CD4-positive, alpha-beta memory T cell (primary cell): ENCODE data around the gene ECE2. TPM values are rescaled to one million over a fixed set of nuclear protein-coding genes. Genes with fewer than 3 reads are reported as not detected.

ENCODE experiments used
- CTCF ChIA-PET: fragments of 350-600 bp; sonication (Branson Sonifier 250); formaldehyde crosslinking; loops from one replicate; lab custom pipeline; 2021; ENCODE audit warnings: inconsistent platforms; ENCODE audit not compliant: partially characterized antibody; lab: Charles Lee
- POLR2A ChIA-PET: fragments of 350-600 bp; sonication (Branson Sonifier 250); formaldehyde crosslinking; loops from one replicate; lab custom pipeline; 2021; ENCODE audit not compliant: partially characterized antibody; lab: Charles Lee
- DNase-seq, 5 donors: peaks; one replicate each; pipeline versions ENCODE4 v3.0.0 to v3.0.0-alpha.2; 2020 to 2022; ENCODE audit warnings: mixed read lengths in 1 of 5
- H3K27ac ChIP-seq: one replicate; pipeline ENCODE4 v1.7.0; 2013; ENCODE audit warnings: low read depth, low read length
- H3K27me3 ChIP-seq: 2 replicates; pipeline ENCODE4 v1.7.0; 2013; ENCODE audit warnings: mild to moderate bottlenecking, low read length, moderate library complexity; ENCODE audit not compliant: insufficient read depth
- H3K36me3 ChIP-seq: 2 replicates; pipeline ENCODE4 v1.7.0; 2013; ENCODE audit warnings: mild to moderate bottlenecking, low read length, moderate library complexity; ENCODE audit not compliant: insufficient read depth
- H3K4me1 ChIP-seq: 2 replicates; pipeline ENCODE4 v1.7.0; 2013; ENCODE audit warnings: mild to moderate bottlenecking, low read length, moderate library complexity; ENCODE audit not compliant: insufficient read depth
- H3K4me3 ChIP-seq, 2 donors: one replicate each; pipeline ENCODE4 v1.7.0; 2013; ENCODE audit warnings: low read length in 2 of 2, mild to moderate bottlenecking in 1 of 2
- H3K9me3 ChIP-seq, 2 donors: one replicate each; pipeline ENCODE4 v1.7.0; 2013; ENCODE audit warnings: low read length in 2 of 2, control low read depth in 1 of 2; ENCODE audit not compliant: control insufficient read depth in 1 of 2
- H3K27ac Mint-ChIP-seq, 7 donors: one replicate each; pipeline ENCODE4 v1.8.0; 2020 to 2021; ENCODE audit warnings: mixed read lengths in 7 of 7, mild to moderate bottlenecking in 6 of 7, inconsistent platforms in 3 of 7, moderate library complexity in 3 of 7
- H3K27me3 Mint-ChIP-seq, 2 donors: one replicate each; pipeline ENCODE4 v1.8.0; 2020 to 2021; ENCODE audit warnings: mixed read lengths in 2 of 2
- H3K36me3 Mint-ChIP-seq, 2 donors: one replicate each; pipeline ENCODE4 v1.8.0; 2020 to 2021; ENCODE audit warnings: mixed read lengths in 2 of 2, inconsistent platforms in 1 of 2, mild to moderate bottlenecking in 1 of 2
- H3K4me1 Mint-ChIP-seq, 4 donors: one replicate each; pipeline ENCODE4 v1.8.0; 2020 to 2021; ENCODE audit warnings: mixed read lengths in 4 of 4, mild to moderate bottlenecking in 1 of 4
- H3K4me3 Mint-ChIP-seq, 8 donors: one replicate each; pipeline ENCODE4 v1.8.0; 2020 to 2021; ENCODE audit warnings: mixed read lengths in 8 of 8, mild to moderate bottlenecking in 7 of 8, moderate library complexity in 6 of 8, inconsistent platforms in 3 of 8
- H3K9me3 Mint-ChIP-seq, 8 donors: one replicate each; pipeline ENCODE4 v1.8.0; 2020 to 2021; ENCODE audit warnings: mixed read lengths in 8 of 8, mild to moderate bottlenecking in 5 of 8, inconsistent platforms in 3 of 8, moderate library complexity in 1 of 8
- intact Hi-C: fragments of 100-400 bp; cut with micrococcal nuclease; formaldehyde crosslinking; loops from one replicate; pipeline ENCODE4 v1.15.1; 2023
- polyA plus RNA-seq, 2 donors: library from polyadenylated mRNA; unstranded; fragments of 300-500 nt; fragmentation: Illumina TruSeq; gene quantifications; one replicate each; pipeline ENCODE4 v1.2.3, GENCODE V29; 2021
- total RNA-seq, 2 experiments: library from RNA; stranded (reverse); gene quantifications; one replicate each; pipeline ENCODE4 v1.2.3, GENCODE V29; 2021

Gene ECE2
- total and polyA plus RNA-seq, 4 experiments from 2014 or later, result not detected

DNA sequence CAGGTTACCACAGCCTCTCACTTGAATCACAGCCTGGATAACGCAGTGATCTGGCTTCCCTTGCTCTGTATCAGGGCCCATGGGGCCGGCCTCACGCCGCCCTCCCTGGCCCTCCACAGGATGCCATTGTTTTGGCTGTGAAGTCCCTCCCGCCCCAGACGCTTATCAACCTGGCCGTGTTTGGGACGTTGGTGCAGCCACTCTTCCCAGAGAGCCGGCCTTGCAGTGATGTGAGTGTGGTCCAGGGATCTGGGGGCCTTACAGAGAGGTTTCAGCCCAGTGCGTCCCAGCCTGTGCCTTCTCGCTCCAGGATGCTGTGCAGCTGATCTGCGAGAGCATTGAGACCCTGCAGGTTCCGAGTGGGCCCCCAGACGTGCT lies 39.8 kb upstream of the ECE2 start:
- POLR2A ChIA-PET, result no interaction called here
- peaks cover 0 to 1% of the 10 kb centered on the region in 2 donors for H3K36me3 Mint-ChIP-seq
- peaks cover 23% of the 10 kb centered on the region for H3K27me3 ChIP-seq
- no peaks in the 10 kb centered on the region for H3K4me1 ChIP-seq
- DNase-seq, result no peak
- H3K4me3 Mint-ChIP-seq, result no peak overlapping the region
- no peak overlapping the region for H3K4me3 ChIP-seq
- peaks cover 3 to 7% (median 5%) of the 10 kb centered on the region in 4 donors for H3K4me1 Mint-ChIP-seq
- H3K27ac Mint-ChIP-seq, result no peak overlapping the region
- no peaks in the 10 kb centered on the region for H3K9me3 ChIP-seq
- H3K36me3 ChIP-seq, result no peaks in the 10 kb centered on the region
- H3K27ac ChIP-seq, result no peak overlapping the region
- CTCF ChIA-PET, result interaction anchor here (0.6 to 3.5 kb wide), 2 partner anchors 8 to 16 kb away, joined by 3 to 19 read pairs; no protein-coding TSS in a partner anchor
- H3K27me3 Mint-ChIP-seq, result peaks cover 22 to 25% of the 10 kb centered on the region in 2 donors
- H3K9me3 Mint-ChIP-seq, result peaks cover 0 to 2% (median 0%) of the 10 kb centered on the region in 8 donors
- intact Hi-C loops, result no loop called here

- Histone ChIP-seq H3K9me3 (no peaks in the 10 kb centered on the region), H3K36me3 (no peaks in the 10 kb centered on the region), H3K4me3 (no peak overlapping the region), H3K27ac (no peak overlapping the region), H3K4me1 (no peaks in the 10 kb centered on the region), H3K27me3 (peaks cover 16% of the 10 kb centered on the region)
- no peak overlapping the region for H3K27ac Mint-ChIP-seq
- peaks cover 0 to under 1% (median 0%) of the 10 kb centered on the region in 4 donors for H3K4me1 Mint-ChIP-seq
- ChIA-PET POLR2A (no interaction called here), CTCF (interaction anchor here (0.8 to 3.5 kb wide), 2 partner anchors 9 to 155 kb away, joined by 4 to 19 read pairs; no protein-coding TSS in a partner anchor)
- peaks cover 16 to 19% of the 10 kb centered on the region in 2 donors for H3K27me3 Mint-ChIP-seq
- intact Hi-C loops, result no loop called here
- no peak overlapping the region for H3K4me3 Mint-ChIP-seq
- peaks cover 0 to 1% of the 10 kb centered on the region in 2 donors for H3K36me3 Mint-ChIP-seq
- no peaks in the 10 kb centered on the region for H3K9me3 Mint-ChIP-seq
- DNase-seq, result no peak
These were observed 39.2 kb upstream of the ECE2 start for GRCh38 chr3:184236636-184237035.

- Histone ChIP-seq H3K36me3 (no peaks in the 10 kb centered on the region), H3K4me1 (no peaks in the 10 kb centered on the region), H3K27me3 (peaks cover 11% of the 10 kb centered on the region), H3K9me3 (no peaks in the 10 kb centered on the region), H3K27ac (no peak overlapping the region), H3K4me3 (no peak overlapping the region)
- Mint-ChIP-seq H3K9me3 (no peaks in the 10 kb centered on the region), H3K4me3 (no peak overlapping the region), H3K27me3 (peaks cover 10 to 13% of the 10 kb centered on the region in 2 donors), H3K4me1 (no peaks in the 10 kb centered on the region), H3K36me3 (peaks cover under 1 to 5% of the 10 kb centered on the region in 2 donors), H3K27ac (no peak overlapping the region)
- ChIA-PET CTCF (interaction anchor here (0.8 to 3.5 kb wide), 3 partner anchors 9 to 156 kb away, joined by 4 to 19 read pairs (median 8); partner anchors contain the start of gene EEF1AKMT4), POLR2A (no interaction called here)
- no peak for DNase-seq
- intact Hi-C loops, result no loop called here
These were observed 38.6 kb upstream of the ECE2 start for GRCh38 chr3:184237211-184237610.

GRCh38 chr3:184237807-184238206 lies 38.0 kb upstream of the ECE2 start:
- ChIA-PET CTCF (interaction anchor here (0.8 to 3.5 kb wide), 3 partner anchors 10 to 157 kb away, joined by 4 to 19 read pairs (median 8); partner anchors contain the start of gene EEF1AKMT4), POLR2A (no interaction called here)
- Mint-ChIP-seq H3K9me3 (no peaks in the 10 kb centered on the region), H3K4me1 (no peaks in the 10 kb centered on the region), H3K36me3 (peaks cover 7 to 11% of the 10 kb centered on the region in 2 donors), H3K27me3 (peaks cover 4 to 8% of the 10 kb centered on the region in 2 donors), H3K27ac (no peak overlapping the region), H3K4me3 (no peak overlapping the region)
- Histone ChIP-seq H3K4me1 (no peaks in the 10 kb centered on the region), H3K27me3 (peaks cover 6% of the 10 kb centered on the region), H3K27ac (no peak overlapping the region), H3K36me3 (peaks cover 3% of the 10 kb centered on the region), H3K9me3 (no peaks in the 10 kb centered on the region), H3K4me3 (no peak overlapping the region)
- intact Hi-C loops, result no loop called here
- no peak for DNase-seq

DNA sequence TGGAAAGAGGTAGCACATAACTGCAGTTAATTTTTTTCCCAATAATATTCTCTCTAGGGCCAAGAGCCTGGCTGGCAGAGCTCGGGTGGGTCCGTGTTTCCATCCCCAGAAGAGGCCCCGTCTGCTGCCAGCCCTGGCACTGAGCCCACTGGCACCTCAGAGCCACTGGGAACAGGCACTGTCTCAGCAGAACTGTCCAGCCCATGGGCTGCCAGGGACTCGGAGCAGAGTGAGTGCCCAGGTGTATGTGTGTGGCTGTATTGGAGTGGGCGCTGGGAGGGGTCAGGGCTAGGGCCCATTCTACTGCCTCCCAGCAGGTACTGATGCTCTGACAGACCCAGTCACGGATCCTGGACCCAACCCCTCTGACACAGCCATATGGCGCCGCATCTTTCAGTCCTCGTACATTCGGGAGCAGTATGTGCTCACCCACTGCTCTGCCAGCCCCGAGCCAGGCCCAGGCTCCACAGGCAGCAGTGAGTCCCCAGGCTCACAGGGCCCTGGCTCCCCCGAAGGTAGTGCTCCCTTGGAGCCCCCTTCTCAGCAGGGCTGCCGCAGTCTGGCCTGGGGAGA lies 37.5 kb upstream of the ECE2 start:
- H3K27ac ChIP-seq, result no peak overlapping the region
- no peak for DNase-seq
- Mint-ChIP-seq H3K36me3 (peaks cover 12 to 16% of the 10 kb centered on the region in 2 donors), H3K4me1 (no peaks in the 10 kb centered on the region), H3K4me3 (no peak overlapping the region), H3K27ac (no peak overlapping the region), H3K9me3 (no peaks in the 10 kb centered on the region), H3K27me3 (peaks cover 2 to 6% of the 10 kb centered on the region in 2 donors)
- peaks cover 6% of the 10 kb centered on the region for H3K27me3 ChIP-seq
- peaks cover 9% of the 10 kb centered on the region for H3K36me3 ChIP-seq
- H3K4me3 ChIP-seq, result no peak overlapping the region
- ChIA-PET CTCF (interaction anchor here (2.1 to 3.5 kb wide), 2 partner anchors 11 to 12 kb away, joined by 8 to 19 read pairs; partner anchors contain the start of gene EEF1AKMT4), POLR2A (no interaction called here)
- no peaks in the 10 kb centered on the region for H3K9me3 ChIP-seq
- no peaks in the 10 kb centered on the region for H3K4me1 ChIP-seq
- intact Hi-C loops, result no loop called here

GRCh38 chr3:184239221-184239620 lies 36.6 kb upstream of the ECE2 start:
- H3K36me3 Mint-ChIP-seq, result peaks cover 21 to 22% of the 10 kb centered on the region in 2 donors
- no peaks in the 10 kb centered on the region for H3K27me3 ChIP-seq
- no peak overlapping the region for H3K27ac ChIP-seq
- H3K36me3 ChIP-seq, result peaks cover 17% of the 10 kb centered on the region
- intact Hi-C loops, result no loop called here
- H3K4me1 ChIP-seq, result no peaks in the 10 kb centered on the region
- no peaks in the 10 kb centered on the region for H3K9me3 Mint-ChIP-seq
- H3K9me3 ChIP-seq, result no peaks in the 10 kb centered on the region
- POLR2A ChIA-PET, result interaction anchor here (0.6 kb wide), 1 partner anchor 11 kb away, joined by 3 read pairs; no protein-coding TSS in a partner anchor
- H3K4me3 Mint-ChIP-seq, result no peak overlapping the region
- H3K27ac Mint-ChIP-seq, result no peak overlapping the region
- H3K4me1 Mint-ChIP-seq, result no peaks in the 10 kb centered on the region
- DNase-seq, result no peak
- H3K27me3 Mint-ChIP-seq, result peaks cover under 1 to 2% of the 10 kb centered on the region in 2 donors
- no peak overlapping the region for H3K4me3 ChIP-seq
- CTCF ChIA-PET, result interaction anchor here (1.0 to 8.3 kb wide), 4 partner anchors 11 to 12 kb away, joined by 5 to 59 read pairs (median 14); partner anchors contain the start of genes EEF1AKMT4 and VWA5B2

GRCh38 chr3:184239708-184240107 lies 36.1 kb upstream of the ECE2 start:
- Histone ChIP-seq H3K36me3 (peaks cover 22% of the 10 kb centered on the region), H3K27me3 (no peaks in the 10 kb centered on the region), H3K27ac (no peak overlapping the region), H3K9me3 (no peaks in the 10 kb centered on the region), H3K4me3 (no peak overlapping the region), H3K4me1 (no peaks in the 10 kb centered on the region)
- no peak for DNase-seq
- ChIA-PET CTCF (interaction anchor here (1.0 to 8.3 kb wide), 5 partner anchors 10 to 104 kb away, joined by 3 to 59 read pairs (median 5); partner anchors contain the start of genes EEF1AKMT4, EIF2B5 and VWA5B2), POLR2A (interaction anchor here (0.6 kb wide), 1 partner anchor 12 kb away, joined by 3 read pairs; no protein-coding TSS in a partner anchor)
- Mint-ChIP-seq H3K27ac (no peak overlapping the region), H3K4me1 (no peaks in the 10 kb centered on the region), H3K27me3 (peaks cover 0 to 2% of the 10 kb centered on the region in 2 donors), H3K36me3 (peaks cover 26% of the 10 kb centered on the region in 2 donors), H3K9me3 (no peaks in the 10 kb centered on the region), H3K4me3 (peak overlapping the region in 1 of 8 donors; percentile 68)
- intact Hi-C loops, result no loop called here
